Measurements from ENCODE around the gene TMSB4X.
"Not testable (repeated sequence)": the region's sequence is repeated elsewhere in the genome, so short reads cannot be mapped to it uniquely, and the experiment has no call there.

Gene TMSB4X

GRCh38 chrX:12976819-12977732 lies 2.2 kb downstream of the TMSB4X start:
- not testable (repeated sequence) for DNase-seq

DNA sequence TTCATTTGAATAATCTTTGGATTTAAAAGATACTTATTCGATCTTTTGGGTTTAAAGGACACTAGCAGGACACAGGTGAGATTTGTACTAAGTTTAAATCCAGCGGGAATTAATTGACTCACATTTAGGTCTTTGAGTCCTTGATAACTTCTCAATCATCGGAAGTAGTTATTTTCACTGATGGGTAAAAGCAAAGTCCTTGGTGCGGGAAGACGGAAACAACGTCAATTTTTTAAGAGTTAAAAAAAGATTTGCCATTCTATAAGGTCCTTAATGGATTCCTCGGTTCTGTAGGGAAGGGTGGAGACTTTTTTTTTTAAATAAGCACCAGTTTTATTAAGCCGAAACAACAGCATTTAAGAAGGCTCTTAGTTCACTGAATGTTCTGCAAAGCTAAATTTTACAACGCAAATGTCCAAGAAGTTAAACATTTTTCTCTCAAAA lies 2.9 kb downstream of the TMSB4X start:
- no peak for DNase-seq

GRCh38 chrX:12978205-12979025 lies 3.5 kb downstream of the TMSB4X start:
- peak; percentile 15 for DNase-seq

DNA sequence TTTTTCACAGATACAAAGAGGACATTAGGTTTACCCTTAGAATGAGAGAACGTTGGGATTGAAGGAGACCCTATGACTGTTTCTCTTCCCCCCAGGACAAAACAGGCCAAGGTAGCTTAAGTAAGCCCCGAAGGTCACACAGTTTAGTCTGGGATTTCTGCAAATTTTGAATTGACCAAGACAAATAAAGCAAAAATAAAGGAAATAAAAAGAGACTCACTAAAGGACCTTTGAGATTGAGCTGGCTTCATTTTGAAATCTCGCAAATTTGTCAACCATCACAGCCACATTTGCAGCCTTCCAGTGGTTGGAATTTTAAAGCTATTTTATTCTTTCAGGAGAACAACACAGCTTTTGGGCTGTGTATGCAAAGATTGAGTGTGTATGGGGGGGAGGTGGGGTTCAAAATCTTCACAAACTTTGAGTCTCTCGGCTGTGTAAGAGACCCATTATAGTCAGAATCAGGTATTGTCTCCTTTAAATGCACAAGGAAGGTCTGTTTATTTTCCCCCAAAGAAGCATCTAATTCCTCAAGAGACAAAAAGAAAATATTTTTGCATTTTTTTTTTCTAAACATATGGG lies 4.2 kb downstream of the TMSB4X start:
- DNase-seq, result no peak

DNA sequence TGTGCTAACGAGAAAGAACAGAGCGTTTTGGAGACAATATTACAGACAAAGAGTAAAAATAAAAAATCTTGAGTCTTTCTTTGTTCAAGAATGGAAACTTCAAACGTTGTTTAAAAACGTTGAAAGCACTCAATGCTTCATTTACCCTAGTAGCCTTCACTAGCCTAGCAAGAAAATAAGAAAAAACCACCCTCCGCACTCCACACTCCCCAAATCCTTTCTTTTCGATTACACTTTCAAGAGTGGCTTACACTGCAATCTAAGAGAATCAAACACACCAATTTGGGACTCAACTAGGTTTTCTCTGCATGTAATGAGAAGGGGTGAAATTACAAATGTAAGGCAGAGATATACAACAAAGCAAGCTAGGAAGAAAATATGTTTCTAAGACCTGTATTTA lies 4.7 kb downstream of the TMSB4X start:
- DNase-seq, result no peak

DNA sequence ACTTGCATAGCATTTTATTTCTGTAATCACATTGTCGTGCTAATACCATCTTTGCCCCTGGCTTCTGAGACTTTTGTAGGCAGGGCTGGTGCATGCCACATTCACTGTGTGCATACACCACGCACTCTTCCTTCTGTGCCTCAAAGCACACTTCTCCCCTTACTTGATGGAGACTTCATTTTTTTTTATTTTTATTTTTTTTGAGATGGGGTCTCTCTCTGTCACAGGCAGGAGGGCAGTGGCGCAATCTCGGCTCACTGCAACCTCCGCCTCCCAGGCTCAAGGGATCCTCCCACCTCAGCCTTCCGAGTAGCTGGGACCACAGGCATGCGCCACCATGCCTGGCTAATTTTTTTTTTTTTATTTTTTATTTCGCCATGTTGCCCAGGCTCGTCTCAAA lies 5.1 kb downstream of the TMSB4X start:
- not testable (repeated sequence) for DNase-seq

DNA sequence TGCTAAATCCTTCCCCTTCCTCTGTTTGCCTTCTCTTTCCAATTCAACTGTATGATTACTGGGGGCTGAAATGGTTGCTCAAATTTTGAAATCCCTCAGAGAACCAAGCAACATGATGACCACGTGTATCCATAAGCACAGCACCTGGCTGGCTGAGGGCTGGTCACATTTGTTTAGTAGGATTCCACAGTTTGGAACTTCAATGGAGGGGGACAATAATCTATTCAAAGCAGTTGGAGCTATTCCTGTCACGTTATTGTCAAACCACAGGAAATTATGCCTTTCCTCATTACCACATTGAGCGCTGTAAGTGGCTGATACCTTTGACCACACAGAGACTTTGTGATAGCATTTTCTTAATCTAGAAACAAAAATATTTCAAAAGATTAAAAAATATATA lies 7.0 kb downstream of the TMSB4X start:
- no peak for DNase-seq

DNA sequence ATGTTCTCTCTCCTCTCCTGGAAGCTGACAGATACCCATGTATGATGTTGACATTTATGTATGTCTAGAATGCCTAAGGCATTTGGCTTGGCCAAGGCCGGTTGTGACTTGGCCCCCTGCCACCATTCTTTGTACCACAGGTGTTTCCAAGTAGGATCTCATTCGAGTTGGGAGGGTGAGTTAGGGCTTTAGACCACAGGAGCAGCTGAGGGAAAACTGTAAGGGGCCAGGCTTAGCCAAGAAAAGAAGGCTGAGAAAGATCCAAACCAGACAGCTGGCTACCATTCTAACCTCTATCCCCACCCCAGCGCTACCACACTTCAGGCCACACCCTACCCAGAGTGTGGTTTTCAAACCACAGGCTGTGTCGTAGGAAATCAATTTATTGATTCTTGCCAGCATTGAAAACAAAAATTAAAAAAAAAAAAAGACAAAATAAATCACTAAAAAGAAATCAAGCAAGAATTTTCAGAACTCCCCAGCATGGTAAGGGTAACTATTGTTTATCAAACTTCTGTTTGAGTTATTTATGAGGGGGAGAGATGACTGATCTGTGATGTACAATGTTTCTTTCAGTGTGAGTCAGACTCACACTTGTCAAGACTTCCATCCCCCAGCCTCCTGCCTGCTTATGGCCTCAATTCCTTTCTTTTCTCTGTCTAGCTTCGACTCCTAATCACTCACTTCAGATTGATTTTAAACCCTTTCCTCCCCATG lies 9.9 kb downstream of the TMSB4X start:
- peak; percentile 73 for DNase-seq

DNA sequence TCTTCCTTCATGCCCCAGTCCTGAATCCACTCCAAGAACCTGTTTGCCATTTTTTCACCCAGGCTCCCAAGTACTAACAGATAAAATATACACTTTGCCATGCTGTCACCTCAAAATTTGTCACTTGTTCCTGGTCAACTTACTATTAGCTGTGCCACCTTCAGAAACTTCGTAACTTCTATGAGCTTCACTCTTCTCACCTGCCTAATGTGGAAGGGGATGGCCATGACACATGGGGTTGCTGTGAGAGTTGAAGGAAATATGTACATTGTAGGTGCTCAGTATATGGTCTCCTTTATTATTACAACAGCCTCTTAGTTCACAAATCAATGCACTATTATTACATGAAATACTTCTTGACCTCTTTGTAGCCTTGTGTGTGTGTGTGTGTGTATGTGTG lies 10.4 kb downstream of the TMSB4X start:
- no peak for DNase-seq

DNA sequence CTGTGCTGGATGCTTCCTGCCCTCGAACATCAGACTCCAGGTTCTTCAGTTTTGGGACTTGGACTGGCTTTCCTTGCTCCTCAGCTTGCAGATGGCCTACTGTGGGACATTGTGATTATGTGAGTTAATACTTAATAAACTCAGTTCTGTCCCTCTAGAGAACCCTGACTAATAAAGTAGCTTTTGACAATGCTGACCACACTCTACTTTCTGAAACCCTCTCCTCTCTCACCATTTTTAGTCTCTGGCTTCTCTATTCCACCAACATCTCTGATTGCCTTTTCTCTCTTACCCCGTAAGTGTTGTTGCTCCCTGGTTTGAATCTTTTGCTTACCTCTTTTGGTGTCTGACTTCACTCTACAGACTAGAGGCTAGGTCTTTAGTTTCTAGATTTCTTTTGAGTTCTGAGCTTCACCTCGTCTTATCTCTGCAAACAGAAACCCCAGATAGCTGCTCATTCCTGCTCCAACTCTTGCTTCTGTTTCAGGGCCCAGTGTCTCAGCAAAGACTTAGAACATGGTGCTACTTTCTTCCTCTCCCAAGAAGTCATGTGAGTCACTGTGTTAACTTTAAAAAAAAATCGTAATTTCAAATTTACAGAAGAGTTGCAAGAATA lies 11.4 kb downstream of the TMSB4X start:
- no peak for DNase-seq

DNA sequence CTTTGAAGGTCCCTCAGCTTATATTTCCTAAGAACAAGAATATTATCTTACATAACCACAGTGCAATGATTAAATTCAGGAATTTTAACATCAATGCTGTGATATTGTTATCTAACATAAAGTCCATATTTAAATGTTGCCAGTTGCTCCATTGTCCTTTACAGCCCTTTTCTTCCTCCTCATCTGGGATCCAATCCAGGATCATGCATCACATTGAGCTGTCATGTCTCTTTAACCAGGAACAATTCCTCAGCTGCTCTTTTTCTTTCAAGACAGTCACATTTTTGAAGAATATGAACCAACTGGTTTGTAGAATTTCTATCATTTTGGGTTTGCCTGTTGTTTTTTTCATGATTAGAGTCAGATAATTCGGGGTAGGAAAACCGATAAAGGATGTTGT lies 12.0 kb downstream of the TMSB4X start:
- DNase-seq, result no peak

DNA sequence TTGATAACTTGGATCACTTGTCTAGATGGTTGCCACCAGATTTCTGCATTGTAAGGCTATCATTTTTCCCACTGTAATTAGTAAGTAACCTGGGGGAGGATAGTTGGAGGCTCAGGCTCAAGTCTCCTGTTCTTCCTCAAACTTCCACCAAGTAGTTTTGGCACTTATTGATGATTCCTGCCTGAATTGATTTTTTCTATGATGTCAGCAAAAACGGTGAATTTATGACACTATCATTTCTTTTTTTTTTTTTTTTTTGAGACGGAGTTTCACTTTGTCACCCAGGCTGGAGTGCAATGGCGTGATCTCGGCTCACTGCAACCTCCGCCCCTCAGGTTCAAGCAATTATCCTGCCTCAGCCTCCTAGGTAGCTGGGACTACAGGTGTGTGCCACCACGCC lies 12.4 kb downstream of the TMSB4X start:
- no peak for DNase-seq

DNA sequence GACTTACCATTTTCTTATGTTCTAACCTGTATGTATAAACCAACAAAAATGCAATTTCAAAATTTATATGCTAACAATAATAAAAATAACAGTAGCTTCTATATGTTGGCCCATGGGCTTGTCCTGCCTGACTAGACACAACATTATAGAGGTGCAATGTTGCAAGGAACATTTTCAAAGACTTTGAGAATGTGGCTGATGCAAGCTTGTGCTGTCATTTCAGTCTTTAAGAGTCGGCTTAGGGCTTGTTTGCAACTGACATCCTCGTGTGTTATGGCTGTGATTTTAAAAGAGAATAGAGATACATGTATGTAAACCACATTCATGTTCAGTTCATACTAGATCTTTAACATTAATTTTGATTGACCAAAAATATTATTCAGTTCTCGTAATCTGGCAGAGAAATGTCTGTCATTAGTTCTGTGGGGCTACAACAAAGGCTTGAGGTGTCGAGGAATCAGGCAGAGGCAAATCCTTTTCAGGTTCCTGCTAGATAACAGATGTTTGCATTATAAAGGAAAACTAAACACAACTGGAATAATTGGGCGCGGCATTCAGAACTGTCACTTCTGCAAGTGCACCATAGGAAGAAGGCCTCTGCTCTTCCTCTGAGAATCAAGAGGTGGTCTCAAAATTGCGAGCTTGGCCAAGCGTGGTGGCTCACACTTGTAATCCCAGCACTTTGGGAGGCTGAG lies 13.1 kb downstream of the TMSB4X start:
- DNase-seq, result no peak

DNA sequence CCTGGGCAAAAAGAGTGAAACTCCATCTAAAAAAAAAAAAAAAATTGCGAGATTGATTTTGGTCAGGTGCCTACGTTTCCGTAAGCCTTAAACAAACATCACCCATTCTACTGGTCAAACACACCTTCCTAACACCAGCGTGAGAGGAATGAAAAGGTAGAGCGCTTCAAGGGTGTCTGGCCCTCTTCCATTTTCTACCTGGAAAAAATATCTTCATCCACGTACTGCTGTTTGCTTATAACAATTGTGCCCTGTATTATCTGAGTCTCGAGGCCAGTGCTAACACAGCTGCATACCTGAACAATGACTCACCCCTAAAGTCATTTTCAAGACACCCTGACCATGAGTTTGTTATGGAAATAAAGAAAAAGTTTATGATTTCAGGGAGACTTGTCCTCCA lies 13.9 kb downstream of the TMSB4X start:
- peak; percentile 38 for DNase-seq

DNA sequence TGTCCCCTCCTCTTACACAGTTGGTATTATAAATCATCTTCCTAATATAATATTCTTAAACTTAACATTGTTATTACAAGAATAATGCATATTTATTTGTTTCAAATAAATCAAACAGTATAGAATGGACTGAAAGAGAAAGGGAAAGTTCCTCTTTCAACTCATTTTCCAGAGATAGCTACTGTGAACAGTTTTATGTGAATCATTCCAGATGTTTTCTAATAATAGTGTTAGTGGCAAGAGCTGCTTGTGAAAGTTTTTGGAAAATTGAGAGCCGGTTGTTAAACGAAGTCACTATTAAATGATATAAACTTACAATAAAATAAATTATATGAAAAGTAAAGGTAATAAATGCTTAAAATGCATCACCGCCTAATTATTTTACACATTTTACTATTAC lies 14.6 kb downstream of the TMSB4X start:
- DNase-seq, result no peak

DNA sequence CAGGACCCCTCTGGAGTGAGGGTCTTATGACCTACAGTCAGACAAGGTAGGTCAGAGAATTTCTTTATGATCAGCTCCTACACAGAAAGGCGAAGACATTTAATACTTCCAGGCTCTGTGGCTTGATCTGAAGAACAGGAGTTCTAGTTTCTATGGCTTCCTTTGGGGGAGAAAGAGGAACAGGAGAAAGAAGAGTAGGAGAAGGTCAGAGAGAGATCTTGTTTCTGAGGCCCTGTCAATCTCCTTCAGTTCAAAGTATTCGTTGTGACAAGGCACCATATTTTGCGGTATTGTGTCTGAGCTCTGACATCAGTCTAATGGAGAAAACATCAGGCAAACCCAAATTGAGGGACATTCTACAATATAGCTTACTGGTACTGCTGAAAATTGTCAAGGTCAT lies 16.7 kb downstream of the TMSB4X start:
- no peak for DNase-seq

- DNase-seq, result no peak
These were observed 17.7 kb downstream of the TMSB4X start for GRCh38 chrX:12992544-12993118.

GRCh38 chrX:12993826-12994225 lies 18.9 kb downstream of the TMSB4X start:
- DNase-seq, result no peak

DNA sequence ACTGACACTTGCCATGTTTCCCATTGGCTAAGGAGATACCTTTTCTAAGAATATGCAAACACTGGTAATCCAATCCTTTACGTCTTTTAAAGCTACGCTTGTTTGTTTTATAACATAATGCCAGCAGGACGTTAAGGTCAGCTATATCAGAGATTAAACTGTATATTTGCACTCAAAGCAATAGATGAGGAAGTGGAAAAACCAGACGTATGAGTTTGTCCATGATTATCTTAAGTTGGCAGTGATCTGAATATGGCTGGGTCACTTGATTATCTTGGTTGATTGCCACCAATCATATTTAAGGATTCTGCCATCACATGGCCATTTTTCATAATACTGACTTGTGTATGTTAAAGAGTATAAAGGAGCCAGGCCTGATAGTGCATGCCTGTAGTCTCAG lies 19.4 kb downstream of the TMSB4X start:
- no peak for DNase-seq

DNA sequence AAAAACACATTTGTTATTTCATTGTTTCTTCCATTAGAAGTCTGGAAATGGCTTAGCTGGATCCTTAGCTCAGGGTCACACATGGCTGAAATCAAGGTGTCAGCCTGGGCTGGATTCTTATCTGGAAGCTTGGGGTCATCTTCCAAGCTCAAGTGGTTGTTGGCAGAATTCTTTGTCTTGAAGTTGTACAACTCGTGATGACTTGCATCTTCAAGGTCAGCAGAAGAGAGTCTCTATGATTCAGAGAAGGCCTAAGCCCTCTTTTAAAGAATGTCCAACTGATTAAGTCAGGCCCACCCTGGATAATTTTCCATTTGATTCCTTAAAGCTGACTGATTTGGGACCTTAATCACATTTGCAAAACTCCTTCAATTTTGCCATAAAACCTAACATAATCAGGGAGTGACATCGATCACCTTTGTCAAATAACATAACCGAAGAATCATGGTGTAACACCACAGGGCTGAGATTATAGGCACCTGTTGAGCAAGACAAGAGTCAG lies 22.1 kb downstream of the TMSB4X start:
- DNase-seq, result no peak

Data from NCI-H1105 treated with DMSO at 0.1 percent for 48 hours (cell line).